ENCODE results near the gene MGRN1.
A peak's percentile ranks its signal among the peaks of the same experiment; 100 is the strongest.

The MGRN1 gene

DNA sequence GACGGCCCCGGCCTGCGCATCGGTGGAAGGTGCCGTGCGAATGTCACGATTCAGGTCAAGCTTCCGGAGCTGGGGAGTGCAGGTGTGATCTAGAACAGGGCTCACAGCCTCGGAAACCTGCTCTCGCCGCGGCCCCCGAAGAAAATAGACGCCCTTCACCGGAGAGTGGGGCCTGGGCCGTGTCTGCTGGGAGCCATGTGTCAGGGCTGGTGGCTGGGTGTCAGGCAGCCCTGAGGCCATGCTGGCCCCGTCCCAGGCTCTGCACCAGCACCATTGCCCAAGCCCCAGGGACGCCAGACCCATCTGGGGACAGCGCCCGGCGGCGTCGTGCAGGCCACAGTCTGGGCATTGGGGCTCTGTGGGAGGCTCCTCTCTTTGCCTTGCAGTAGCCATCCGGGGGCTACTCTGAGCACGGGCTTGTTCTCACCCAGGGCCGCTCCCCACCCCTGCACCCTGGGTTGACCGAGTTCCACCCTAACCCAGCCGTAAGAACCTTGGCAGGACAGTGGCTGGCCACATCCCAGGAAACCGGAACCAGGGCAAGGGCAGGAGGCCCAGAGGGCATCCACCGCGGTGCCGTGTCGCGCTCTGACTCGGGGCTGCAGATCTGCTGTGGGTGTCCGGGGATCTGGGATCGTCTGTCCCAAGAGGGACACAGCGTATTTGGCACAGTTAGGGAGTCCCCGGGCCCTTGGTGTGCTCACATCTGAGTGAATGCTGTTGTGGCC, 63.5 kb downstream of the MGRN1 start:
- TF ChIP-seq, protein P1, sequence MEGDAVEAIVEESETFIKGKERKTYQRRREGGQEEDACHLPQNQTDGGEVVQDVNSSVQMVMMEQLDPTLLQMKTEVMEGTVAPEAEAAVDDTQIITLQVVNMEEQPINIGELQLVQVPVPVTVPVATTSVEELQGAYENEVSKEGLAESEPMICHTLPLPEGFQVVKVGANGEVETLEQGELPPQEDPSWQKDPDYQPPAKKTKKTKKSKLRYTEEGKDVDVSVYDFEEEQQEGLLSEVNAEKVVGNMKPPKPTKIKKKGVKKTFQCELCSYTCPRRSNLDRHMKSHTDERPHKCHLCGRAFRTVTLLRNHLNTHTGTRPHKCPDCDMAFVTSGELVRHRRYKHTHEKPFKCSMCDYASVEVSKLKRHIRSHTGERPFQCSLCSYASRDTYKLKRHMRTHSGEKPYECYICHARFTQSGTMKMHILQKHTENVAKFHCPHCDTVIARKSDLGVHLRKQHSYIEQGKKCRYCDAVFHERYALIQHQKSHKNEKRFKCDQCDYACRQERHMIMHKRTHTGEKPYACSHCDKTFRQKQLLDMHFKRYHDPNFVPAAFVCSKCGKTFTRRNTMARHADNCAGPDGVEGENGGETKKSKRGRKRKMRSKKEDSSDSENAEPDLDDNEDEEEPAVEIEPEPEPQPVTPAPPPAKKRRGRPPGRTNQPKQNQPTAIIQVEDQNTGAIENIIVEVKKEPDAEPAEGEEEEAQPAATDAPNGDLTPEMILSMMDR (conservative IDR thresholded peaks at IDR 0.05; ENCODE audit: low read depth): no peak
- no peak for DNase-seq (ENCODE audit: low spot score)
- CTCF ChIA-PET: no interaction called here
- peak overlapping the region; percentile 82; the same call in 1 of the 2 replicates for H3K27ac ChIP-seq
- POLR2A ChIA-PET (ENCODE audit: low non-redundant PET): no interaction called here

DNA sequence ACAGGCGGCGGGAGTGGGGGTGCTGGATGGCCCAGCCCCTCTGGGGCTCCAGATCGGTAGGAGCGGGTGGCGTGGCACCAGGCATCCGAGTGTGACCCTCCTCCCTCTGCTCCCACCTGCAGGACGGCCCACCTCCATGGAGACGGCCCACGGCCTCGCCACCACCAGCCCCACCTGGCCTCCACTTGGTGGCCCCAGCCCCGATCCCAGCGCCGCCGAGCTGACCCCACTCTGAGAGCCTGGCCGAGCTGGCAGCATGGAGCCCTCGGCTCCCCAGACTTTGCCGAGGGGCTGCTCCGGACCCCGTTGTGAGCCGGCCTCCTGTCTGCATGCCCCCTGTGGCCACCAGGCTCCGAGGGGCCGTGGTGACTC, 64.0 kb downstream of the MGRN1 start:
- DNase-seq (ENCODE audit: low spot score): no peak
- TF ChIP-seq, protein P1 (conservative IDR thresholded peaks at IDR 0.05; ENCODE audit: low read depth): no peak
- ChIA-PET POLR2A (ENCODE audit: low non-redundant PET) (no interaction called here), CTCF (no interaction called here)
- H3K27ac ChIP-seq: peak overlapping the region; percentile 82; the same call in 1 of the 2 replicates

DNA sequence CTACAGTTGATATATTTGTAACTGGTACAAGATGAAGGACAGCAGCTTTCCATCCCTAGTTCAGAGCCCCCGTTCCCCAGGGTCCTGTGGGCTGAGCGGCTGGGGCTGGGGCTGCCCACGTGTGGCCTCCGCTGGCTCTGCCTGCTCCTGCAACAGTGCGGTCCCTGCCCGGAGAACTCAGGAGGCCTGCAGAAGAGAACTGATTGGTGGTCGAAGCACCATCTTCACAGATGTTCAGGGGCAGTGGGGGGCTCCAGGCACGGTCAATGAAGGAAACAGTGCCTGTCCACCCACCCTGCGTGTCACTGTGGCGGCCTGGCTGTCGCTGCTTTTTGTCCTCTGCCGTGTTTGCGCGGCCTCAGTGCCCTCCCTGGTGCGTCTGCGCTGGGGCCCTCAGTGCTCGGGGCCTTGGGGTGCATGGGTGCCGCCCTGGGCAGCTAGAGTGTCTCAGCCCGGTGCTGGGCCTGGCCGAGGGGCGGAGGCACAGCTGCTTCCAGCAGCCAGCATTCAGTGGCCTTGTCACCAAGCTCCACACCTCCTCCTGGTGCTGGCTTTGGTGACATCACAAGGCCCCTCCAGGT, 64.6 kb downstream of the MGRN1 start:
- CTCF ChIA-PET: no interaction called here

DNA sequence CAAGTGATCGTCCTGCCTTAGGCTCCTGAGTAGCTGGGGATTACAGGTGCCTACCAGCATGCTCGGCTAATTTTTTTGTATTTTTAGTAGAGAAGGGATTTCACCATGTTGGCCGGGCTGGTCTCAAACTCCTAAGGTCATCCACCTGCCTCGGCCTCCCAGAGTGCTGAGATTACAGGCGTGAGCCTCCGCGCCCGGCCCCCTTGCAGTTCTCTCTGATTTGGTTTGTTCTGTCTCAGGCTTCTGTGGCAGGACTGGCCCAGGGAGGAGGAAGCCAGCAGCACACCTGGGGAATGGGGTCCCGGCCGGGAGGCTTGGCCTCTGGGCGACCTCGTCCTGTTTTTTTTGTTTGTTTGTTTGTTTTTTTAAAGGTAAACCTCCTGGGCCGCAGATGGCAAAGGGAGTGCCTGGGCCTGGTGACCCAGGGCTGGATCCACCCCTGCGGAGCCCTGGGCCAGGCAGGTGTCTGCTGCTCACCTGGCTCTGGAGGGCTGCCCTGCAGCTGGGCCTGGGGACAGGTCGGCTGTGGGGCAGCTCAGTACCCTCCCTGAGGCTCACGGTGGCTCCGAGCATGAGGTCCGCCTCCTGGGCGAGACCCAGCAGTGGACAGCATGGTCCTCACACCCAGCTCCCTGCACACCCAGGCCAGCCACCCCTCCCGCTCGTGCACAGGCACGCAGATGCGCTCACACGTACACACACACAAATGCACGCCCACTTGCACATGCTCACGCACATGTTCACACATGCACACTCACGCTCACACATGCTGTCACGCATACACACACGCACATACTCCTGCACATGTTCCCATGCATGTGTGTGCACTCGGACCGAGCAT, 65.5 kb downstream of the MGRN1 start:
- TF ChIP-seq, protein P1 (conservative IDR thresholded peaks at IDR 0.05; ENCODE audit: low read depth): no peak
- ChIA-PET POLR2A (ENCODE audit: low non-redundant PET) (no interaction called here), CTCF (no interaction called here)
- peak overlapping the region; percentile 82 for H3K27ac ChIP-seq
- no peak for DNase-seq (ENCODE audit: low spot score)

More for the DNA sequence above, 64.6 kb downstream of the MGRN1 start:
- no peak for DNase-seq (ENCODE audit: low spot score)
- peak overlapping the region; percentile 82 for H3K27ac ChIP-seq
- POLR2A ChIA-PET (ENCODE audit: low non-redundant PET): no interaction called here
- TF ChIP-seq, protein P1 (conservative IDR thresholded peaks at IDR 0.05; ENCODE audit: low read depth): no peak

DNA sequence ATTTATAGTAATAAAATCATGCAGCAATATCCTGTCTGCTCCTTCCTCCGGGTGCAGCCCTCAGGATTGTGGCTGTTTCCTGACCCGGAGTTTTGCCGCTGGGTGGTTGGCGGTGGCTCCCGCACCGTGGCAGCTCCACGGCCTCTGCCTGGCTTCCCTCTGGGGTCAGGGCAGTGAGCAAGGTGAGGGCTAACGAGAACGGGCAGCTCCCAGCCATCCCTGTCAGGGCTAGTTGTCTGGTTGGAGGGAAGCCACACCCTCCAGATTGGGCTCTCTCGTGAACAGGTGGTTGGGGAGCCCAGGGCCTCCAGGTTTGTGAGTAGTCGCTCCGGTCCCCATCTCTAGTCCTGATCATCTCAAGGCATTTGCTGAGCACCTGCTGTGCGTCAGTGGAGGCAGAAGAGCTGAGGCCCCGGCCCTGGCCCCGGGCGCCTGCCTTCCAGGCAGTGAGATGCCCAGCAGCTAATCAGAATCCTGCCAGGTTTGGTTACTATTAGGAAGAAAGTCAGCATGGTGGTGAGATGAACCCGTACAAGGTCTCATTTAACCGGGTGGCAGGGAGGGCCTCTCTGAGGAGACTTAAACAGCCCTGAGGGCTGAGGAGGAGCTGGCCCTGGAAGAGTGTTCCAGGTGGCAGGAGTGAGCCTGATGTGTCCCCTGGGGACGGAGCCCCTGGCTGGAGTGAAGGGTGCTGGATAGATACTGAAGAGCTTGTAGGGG, 66.5 kb downstream of the MGRN1 start:
- POLR2A ChIA-PET (ENCODE audit: low non-redundant PET): no interaction called here
- CTCF ChIA-PET: no interaction called here
- peak overlapping the region; percentile 82 for H3K27ac ChIP-seq
- no peak for DNase-seq (ENCODE audit: low spot score)
- TF ChIP-seq, protein P1 (conservative IDR thresholded peaks at IDR 0.05; ENCODE audit: low read depth): no peak
